Pancreas (tissue), 10 donors: ENCODE data around the gene C19orf44. TPM values are rescaled to one million over a fixed set of nuclear protein-coding genes. Genes with fewer than 3 reads are reported as not detected.
A peak's percentile ranks its signal among the peaks of the same experiment; 100 is the strongest.
"Not testable (repeated sequence)": the region's sequence is repeated elsewhere in the genome, so short reads cannot be mapped to it uniquely, and the experiment has no call there.

ENCODE experiments used
- ATAC-seq, 4 donors: fragments of 200-7000 bp; cut with Tn5 transposase; one replicate each; pipeline versions ENCODE4 v1.8.0 to v1.9.1; 2020; ENCODE audit warnings: mild to moderate bottlenecking in 4 of 4, moderate library complexity in 4 of 4
- DNase-seq, 6 donors: peaks; one replicate each; pipeline ENCODE4 v3.0.0-alpha.2; 2020
- FAIRE-seq: peaks from 2 replicates; lab custom pipeline; 2012; peaks lifted over from hg19 to GRCh38; lab: Jason Lieb, UNC
- H3K27ac ChIP-seq, 4 donors: fragments of 200-600 bp; sonication (generic); 1 replicate in 3 of 4; 2 replicates in 1 of 4; pipeline versions ENCODE4 v1.5.0 to v1.8.0; 2020
- H3K27me3 ChIP-seq, 4 donors: fragments of 200-600 bp; one replicate each; pipeline ENCODE4 v1.8.0; 2021
- H3K36me3 ChIP-seq, 3 donors: fragments of 200-600 bp; sonication (generic) in 1 of 3; one replicate each; pipeline versions ENCODE4 v1.5.0 to v1.8.0; 2020 to 2021
- H3K4me1 ChIP-seq, 3 donors: fragments of 200-600 bp; one replicate each; pipeline ENCODE4 v1.8.0; 2021
- H3K4me3 ChIP-seq, 4 donors: fragments of 200-600 bp; sonication (generic) in 2 of 4; one replicate each; pipeline versions ENCODE4 v1.5.0 to v1.8.0; 2020 to 2021
- H3K9me3 ChIP-seq, 4 donors: fragments of 200-600 bp; one replicate each; pipeline ENCODE4 v1.8.0; 2021
- CTCF ChIP-seq, 4 donors: fragments of 200-600 bp; sonication (generic) in 3 of 4; IDR thresholded peaks; one replicate each; pipeline versions ENCODE4 v1.5.0 to v1.8.0; 2021; ENCODE audit warnings: antibody characterized with exemption in 4 of 4
- WGBS, 2 donors: extraction: QIAGEN DNeasy Blood & Tissue Kit; methylation state at CpG; one replicate each; pipeline ENCODE4 v1.1.7; 2013; 5-methylcytosine and 5-hydroxymethylcytosine counted together
- intact Hi-C, 3 donors: fragments of 100-400 bp; cut with DNase I; formaldehyde crosslinking; loops; one replicate each; pipeline versions ENCODE4 v1.11.1 to v1.14.2; 2022
- polyA plus RNA-seq, 2 donors: library from polyadenylated mRNA; stranded (reverse); fragments of 200-250 nt; gene quantifications; one replicate each; pipeline ENCODE4 v1.2.3, GENCODE V29; 2013
- total RNA-seq, 6 donors: library from RNA; stranded (reverse); fragmentation: NEBNext Ultra II Directional in 4 of 6; extraction: Animal tissue kit (Norgen Biotek cat#: 25700) in 4 of 6; gene quantifications; one replicate each; pipeline versions ENCODE4 v1.2.1 to v1.2.4, GENCODE V29; 2021 to 2023
- donor health status: healthy with polysubstance abuse.
- donor health status: DM: no; HTN: no; CAD: no; lungs with moderate emphysema.
- donor health status: DM: no; HTN: no; CAD: no.
- donor health status: control.
- donor health status: control.
- donor health status: Bipolar disorder and iron deficiency.
- donor health status: DM: yes; HTN: yes; CAD: no.
- donor health status: DM: no; HTN: no; CAD: no.
- donor health status: DM: no; HTN: no; CAD: no.
- donor health status: DM: yes; HTN: yes; CAD: no.

The C19orf44 gene
- total and polyA plus RNA-seq, 8 donors: 1.9 to 7.4 (median 3.6) TPM

- 12% methylated on average over 16 of the region's 16 CpGs for WGBS, 2 donors
- H3K36me3 ChIP-seq: no peaks in the 10 kb centered on the region
- DNase-seq (peak in 1 of 6 donors; percentile 32), ATAC-seq (no peak), FAIRE-seq (no peak)
- no peaks in the 10 kb centered on the region for H3K27me3 ChIP-seq
- peak overlapping the region; percentile 55 to 81 (median 60) for H3K4me3 ChIP-seq
- intact Hi-C loops: no loop called here
- peaks cover 0 to 6% (median 3%) of the 10 kb centered on the region in 3 donors for H3K4me1 ChIP-seq
- H3K9me3 ChIP-seq: no peaks in the 10 kb centered on the region
- no peak for TF ChIP-seq CTCF (IDR thresholded peaks at IDR 0.05)
- no peak overlapping the region for H3K27ac ChIP-seq
Measured at GRCh38 chr19:16496613-16496983, 404 bp downstream of the C19orf44 start.

GRCh38 chr19:16497042-16497441 lies 848 bp downstream of the C19orf44 start:
- H3K27me3 ChIP-seq: no peaks in the 10 kb centered on the region
- ATAC-seq: no peak
- H3K27ac ChIP-seq: no peak overlapping the region
- FAIRE-seq: no peak
- H3K9me3 ChIP-seq: no peaks in the 10 kb centered on the region
- H3K36me3 ChIP-seq: no peaks in the 10 kb centered on the region
- intact Hi-C loops: no loop called here
- H3K4me1 ChIP-seq: peaks cover 0 to 6% (median 3%) of the 10 kb centered on the region in 3 donors
- H3K4me3 ChIP-seq: peak overlapping the region; percentile 55 to 81 (median 60)
- TF ChIP-seq CTCF (IDR thresholded peaks at IDR 0.05): no peak
- DNase-seq: no peak
- 83% methylated on average over 12 of the region's 12 CpGs for WGBS, 2 donors

GRCh38 chr19:16497837-16498236 lies 1.6 kb downstream of the C19orf44 start:
- Histone ChIP-seq H3K27ac (no peak overlapping the region), H3K9me3 (no peaks in the 10 kb centered on the region), H3K36me3 (no peaks in the 10 kb centered on the region), H3K4me1 (peaks cover 0 to 6% (median 3%) of the 10 kb centered on the region in 3 donors), H3K4me3 (no peak overlapping the region), H3K27me3 (no peaks in the 10 kb centered on the region)
- intact Hi-C loops: no loop called here
- WGBS, 2 donors: 91 to 96% methylated on average over 6 of the region's 6 CpGs
- no peak for TF ChIP-seq CTCF (IDR thresholded peaks at IDR 0.05)
- DNase-seq (no peak), FAIRE-seq (no peak), ATAC-seq (no peak)

DNA sequence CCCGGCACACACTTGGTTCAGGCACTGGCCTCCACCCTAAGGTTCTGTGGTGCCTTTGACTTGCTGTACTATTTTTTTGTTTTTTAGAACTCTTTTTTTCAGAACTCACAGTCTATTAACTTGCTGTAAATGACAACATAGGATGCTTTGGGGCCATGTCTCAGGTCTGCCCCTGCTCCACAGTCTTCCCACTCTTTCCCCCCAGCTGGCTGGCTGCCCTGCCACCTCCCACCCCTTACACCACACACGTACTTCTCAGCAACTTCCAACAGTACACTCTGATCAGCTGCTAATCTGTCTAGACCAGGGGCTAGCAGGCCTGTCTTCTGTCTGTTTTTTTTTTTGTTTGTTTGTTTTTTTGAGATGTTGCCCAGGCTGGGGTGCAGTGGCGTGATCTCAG lies 8.1 kb downstream of the C19orf44 start:
- TF ChIP-seq CTCF (IDR thresholded peaks at IDR 0.05): no peak
- Histone ChIP-seq H3K9me3 (no peaks in the 10 kb centered on the region), H3K4me1 (no peaks in the 10 kb centered on the region), H3K27me3 (no peaks in the 10 kb centered on the region), H3K36me3 (peaks cover 0 to 5% (median 0%) of the 10 kb centered on the region in 3 donors), H3K4me3 (no peak overlapping the region), H3K27ac (no peak overlapping the region)
- 85 to 94% methylated on average over 3 of the region's 3 CpGs for WGBS, 2 donors
- FAIRE-seq: no peak
- intact Hi-C loops: no loop called here
- DNase-seq: no peak
- ATAC-seq: no peak

- intact Hi-C loops, FAIRE-seq, ATAC-seq, H3K27me3 ChIP-seq, H3K4me1 ChIP-seq, DNase-seq, H3K9me3 ChIP-seq, H3K4me3 ChIP-seq, H3K27ac ChIP-seq: not testable (repeated sequence)
- WGBS, 2 donors: 91 to 95% methylated on average over 11 of the region's 11 CpGs
- H3K36me3 ChIP-seq: peaks cover 0 to 12% (median 0%) of the 10 kb centered on the region in 3 donors
Measured at GRCh38 chr19:16506161-16506560, 10.0 kb downstream of the C19orf44 start.
